T-helper 2 cell (primary cell): ENCODE data around the gene TMEM213.
"Not testable (repeated sequence)": the region's sequence is repeated elsewhere in the genome, so short reads cannot be mapped to it uniquely, and the experiment has no call there.

Source experiments
- DNase-seq, 5 experiments: peaks; one replicate each; pipeline versions ENCODE4 v3.0.0 to v3.0.0-alpha.2; 2012 to 2022
- total RNA-seq, 2 donors: gene quantifications; one replicate each; lab custom pipeline; 2026; lab: John Stamatoyannopoulos, UW

The TMEM213 gene, protein sequence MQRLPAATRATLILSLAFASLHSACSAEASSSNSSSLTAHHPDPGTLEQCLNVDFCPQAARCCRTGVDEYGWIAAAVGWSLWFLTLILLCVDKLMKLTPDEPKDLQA
- 0 reads per million in 2 donors for total RNA-seq

DNA sequence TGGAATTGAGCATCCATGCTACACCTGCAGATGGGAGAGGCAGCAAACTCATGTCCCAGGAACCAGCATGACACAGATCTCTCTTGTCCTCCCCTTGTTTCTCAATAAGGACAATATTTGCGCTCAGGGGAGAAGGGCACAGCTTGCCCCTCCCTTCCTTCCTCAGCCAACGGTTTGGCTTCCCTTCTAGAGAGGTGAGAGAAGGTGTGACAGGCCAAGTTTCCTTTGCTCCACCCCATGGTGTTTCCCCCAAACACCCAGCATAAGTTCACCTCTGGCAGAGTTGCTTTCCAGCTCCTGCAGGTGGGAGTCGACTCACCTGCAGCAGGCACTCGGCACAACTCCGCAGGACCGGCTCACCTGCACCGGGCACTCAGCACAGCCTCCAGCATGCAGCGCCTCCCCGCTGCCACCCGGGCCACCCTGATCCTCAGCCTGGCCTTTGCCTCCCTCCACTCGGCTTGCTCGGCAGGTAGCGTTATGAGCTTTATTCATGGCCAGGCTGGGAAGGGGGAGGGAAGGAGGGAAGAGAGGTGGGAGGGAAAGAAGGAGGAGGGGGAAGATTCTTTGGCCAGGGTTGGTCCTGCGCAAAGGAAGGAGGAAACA, at the start of gene TMEM213, which contains the start of gene ATP6V0A4:
Gene TMEM213 (plus strand): TSS at position 280 of the 606 bp plus-strand sequence. CDS start 111 bp downstream, at position 391.
Gene ATP6V0A4 (minus strand): TSS at position 482 of the 606 bp plus-strand sequence. CDS start 26,949 bp downstream, outside the sequence.
- peak in 2 of 5 experiments; percentile 15 to 16 for DNase-seq

DNA sequence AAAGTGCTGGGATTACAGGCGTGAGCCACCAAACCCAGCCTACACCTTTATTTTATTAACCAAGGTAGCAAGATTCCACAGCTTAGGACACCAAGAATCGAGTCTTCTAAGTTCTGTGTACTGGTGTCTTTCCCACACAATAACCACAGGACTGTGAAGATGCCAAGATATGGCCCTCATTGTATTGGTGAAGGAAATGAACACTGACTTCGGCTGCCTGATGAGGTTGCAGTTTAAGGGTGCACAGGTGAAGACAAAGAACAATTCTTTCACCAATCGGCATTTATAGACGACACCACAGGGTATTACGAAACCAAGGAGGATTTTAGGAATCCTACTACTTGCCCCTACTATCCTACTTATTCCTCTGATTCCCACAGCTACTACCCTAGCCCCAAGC, 49.1 kb upstream of the TMEM213 start:
- DNase-seq = peak in 1 of 5 experiments; percentile 50

DNA sequence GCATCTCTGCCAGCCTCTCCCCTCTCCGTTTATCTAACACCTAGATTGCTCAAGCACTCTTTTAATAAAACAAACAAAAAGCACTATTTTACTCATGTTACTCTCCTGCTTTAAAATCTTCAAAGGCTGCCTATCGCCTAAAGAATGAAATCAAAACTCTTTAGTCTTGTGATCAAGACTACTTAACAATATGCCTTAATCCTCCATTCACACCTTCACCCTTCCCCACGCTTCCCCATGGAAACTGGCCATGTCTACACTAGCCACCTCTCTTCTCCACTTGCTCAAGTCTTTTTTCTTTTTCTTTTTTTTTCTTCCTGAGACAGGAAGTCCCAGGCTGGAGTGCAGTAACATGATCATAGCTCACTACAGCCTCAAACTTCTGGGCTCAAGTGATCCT, 47.8 kb upstream of the TMEM213 start:
- DNase-seq = no peak

DNA sequence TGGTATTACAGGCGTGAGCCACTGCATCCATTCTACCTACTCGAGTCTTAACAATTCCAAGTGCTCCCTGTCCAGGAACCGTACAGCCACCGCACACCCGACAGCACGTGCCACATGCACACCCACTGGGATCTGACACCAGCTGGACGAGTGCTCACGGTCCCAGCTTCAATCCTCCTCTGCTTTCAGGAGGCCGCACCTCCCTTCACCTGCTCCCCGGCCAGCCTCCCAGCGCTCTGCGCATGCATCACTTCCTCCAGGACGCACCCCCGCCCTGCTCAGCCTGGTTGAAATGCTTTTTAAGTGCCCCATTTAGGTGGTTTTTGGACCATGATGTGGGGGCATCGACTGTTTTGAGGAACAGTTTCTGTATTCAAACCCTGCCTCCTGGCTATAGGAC, 47.3 kb upstream of the TMEM213 start:
- no peak for DNase-seq

DNA sequence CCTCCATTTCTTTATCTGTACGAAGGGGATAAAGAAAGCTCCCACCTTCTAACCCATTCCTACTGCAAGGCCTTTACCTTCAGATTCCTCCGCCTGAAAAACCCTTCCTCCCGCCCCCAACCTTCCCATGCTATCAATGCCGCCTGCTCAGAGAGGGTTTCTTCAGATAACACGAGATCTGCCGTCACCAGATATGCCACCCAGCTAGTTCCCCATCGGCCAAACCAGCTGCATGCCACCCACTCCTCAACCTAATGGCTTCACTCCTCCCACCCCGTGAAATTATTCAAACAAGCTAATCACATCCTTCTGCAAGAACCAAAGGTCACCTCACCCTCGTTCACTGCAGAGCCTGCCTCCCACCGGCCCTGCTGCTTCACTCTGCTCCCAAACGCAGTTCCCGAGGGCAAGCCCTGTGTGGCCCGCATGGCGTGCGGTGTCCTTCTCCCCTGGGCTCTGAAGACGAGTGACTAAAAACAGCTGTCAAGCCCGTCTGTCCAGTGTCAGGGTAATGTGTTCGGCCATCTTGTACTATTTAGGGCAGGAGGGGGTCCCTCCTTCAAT, 46.8 kb upstream of the TMEM213 start:
- DNase-seq = no peak

DNA sequence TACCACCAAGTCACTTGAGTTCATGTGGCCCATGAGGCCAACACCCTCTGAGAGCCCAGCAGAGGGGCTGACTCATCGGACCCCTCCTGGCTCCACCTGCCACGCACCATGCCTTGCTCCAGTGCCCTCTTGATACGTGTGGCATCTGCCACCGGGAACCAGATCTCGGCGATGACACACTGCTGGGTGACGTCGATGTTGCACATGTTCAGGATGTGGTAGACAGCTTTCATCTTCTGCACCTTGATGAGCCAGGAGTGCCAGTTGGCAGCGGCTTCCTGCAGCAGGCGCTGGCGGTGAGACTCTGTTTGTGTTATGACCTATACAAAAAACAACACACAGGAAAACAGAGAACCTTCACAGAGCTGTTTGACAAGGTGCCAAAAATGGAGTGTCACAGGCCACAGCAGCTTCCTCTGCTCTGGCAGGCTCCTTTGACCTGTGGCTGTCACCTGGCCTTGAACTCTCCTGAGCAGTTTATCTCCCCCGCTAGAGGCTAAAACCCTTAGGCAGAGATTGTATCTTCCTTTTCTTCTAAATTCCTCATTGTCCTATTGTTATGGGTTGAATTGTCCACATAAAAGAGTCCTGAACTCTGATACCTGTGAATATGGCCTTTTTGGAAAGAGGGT, 45.2 kb upstream of the TMEM213 start:
- DNase-seq = peak; percentile 57 to 100 (median 88)

DNA sequence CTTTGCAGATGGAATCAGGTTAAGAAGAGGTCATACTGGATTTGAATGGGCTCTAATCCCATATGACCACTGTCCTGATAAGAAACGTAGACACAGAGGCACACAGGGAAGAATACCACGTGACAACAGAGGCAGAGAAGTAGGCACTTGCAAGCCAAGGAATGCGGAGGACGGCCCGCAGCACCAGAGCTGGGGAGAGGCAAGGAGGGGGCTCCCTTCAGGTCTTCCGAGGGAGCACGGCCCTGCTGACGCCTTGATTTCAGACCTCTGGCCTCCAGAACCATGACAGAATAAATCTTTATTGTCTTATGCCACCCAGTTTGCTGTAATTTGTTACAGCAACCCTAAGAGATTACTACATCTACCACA, 44.7 kb upstream of the TMEM213 start:
- DNase-seq = no peak

DNA sequence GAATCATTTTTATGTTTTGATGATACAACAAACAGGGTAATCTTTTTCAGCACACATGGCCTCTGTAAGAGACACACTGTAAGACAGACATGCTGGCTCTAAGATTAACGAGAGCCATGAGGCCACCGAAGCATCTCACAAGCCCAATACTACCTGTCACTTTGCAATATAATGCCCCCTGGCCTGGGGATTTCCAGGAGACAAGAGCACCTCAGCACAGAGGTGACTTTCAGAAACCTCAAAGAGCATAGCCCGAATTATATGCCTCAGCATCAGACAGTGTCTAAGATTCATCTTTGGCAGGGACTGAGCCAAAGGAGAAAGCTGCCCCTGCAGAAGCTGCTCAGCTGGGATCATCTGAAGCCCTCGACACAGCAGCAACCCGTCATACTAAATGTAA, 44.2 kb upstream of the TMEM213 start:
- DNase-seq = peak in 1 of 5 experiments; percentile 22

DNA sequence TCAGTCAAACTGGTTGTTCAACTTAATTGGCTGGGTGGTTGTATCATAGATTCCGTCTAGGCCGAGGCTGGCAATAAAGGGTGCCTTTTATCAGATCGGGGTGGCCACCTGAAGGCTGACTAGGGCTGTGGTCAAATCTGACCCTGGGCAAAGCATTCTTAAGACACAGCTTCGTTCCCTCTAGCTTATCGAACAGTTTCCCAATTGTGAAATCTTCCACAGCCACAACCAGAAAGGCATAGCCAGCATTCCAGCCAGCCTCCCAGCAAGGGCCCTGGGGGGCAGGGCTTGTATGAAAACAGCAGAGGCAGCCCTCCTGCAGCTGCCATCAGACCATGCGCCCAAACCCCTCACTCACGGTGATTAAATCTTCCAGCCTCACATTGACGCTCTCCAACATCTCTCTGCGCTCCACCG, 42.5 kb upstream of the TMEM213 start:
- DNase-seq = no peak

DNA sequence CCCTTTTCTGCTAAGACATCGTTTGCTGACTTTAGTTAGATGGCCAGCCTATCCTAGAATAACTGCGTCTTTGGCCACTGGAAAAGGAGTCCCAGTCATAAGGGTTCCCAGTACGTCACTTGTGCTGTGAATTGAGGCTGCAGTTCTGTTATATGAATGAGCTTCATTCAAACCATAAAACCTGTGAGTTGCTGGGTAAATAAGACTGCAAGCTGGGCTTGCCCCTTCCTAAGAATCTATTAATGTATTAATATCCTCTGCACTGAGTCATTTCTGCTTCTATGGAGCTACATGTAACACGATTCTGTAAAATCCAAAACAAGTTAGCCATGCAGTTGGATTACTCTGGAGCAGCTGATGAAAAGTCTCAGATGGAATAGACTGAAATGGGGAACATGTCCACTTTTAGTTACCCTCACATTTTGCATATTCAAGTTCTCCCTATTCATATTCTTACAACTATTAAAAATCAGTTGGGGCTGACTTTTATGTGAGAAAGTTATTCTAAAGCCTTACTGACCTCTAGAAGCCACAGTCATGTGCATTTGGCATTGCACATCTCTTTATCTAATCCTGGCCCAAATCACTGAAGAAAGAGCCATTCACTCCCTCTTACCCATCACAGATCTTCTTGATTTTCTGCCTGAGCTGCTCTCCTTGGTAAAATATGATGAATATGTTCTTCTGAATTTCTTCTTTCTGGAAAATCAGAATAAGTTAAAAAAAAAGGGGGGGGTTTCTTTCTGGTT, 41.8 kb upstream of the TMEM213 start:
- no peak for DNase-seq

DNA sequence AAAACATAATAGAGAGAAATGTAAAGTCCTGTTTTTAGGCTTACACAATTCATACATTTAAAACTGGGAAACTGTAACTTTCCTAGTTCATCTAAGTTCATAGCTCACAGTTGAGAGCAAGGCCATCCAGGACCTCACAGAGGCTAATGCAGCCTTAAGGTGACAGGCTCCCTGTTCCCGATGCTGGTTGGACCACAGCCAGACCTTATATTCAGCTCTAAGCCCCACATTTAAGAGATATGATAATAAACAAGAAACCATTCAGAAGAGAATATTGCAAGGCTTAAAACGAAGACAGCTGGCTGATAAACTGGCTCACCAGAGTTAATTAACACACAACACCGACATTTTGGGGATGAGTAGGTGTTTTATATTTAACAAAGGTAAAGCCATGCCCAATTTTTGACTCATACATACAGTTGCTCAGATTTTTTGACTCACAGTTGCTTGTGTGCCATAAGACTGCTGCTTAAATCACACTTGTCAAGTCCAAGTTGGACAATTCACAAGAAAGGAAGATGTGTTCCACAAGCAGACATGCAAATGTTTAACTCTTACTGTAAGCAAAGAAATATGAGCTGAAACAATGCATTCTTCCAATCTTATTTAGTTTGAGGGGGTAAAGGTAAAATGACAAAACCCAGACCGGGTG, 41.1 kb upstream of the TMEM213 start:
- no peak for DNase-seq

DNA sequence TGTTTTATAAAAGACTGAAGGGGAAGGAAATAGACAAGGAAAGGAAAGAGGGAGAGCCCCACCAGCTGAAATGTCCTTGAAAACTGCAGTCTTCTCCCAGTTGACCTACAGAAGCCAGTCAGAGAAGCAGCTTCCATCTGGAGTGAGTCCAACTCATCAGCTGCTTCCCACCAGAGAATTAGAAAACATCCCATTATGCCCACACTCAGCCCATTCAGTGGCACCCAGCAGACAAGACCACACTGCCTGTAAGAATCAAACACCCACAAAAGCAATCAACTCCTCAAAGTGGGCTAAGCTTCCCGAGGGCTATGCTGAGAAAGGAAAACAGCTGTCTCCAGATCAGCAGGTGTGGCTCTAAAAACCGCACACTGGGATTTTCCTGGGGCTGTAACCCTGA, 29.6 kb upstream of the TMEM213 start:
- no peak for DNase-seq

DNA sequence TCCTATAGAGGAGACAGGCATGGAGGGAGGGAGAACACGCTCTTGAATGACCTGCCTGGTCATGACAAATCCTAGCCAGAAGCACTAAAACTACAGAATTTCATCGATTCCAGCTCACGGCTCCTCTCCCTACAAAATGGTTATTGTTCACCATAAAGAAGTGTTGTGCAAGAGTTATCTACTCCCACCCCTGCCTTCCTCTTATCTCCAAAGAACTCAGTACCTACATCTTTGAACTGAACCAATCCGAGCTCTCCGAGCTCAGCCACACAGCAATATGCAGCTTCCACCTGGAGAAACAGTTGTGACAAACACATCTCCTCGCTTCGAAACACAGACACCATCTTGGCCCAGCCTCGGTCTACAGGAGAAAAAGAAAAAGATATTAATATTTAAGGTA, 26.9 kb upstream of the TMEM213 start:
- no peak for DNase-seq

DNA sequence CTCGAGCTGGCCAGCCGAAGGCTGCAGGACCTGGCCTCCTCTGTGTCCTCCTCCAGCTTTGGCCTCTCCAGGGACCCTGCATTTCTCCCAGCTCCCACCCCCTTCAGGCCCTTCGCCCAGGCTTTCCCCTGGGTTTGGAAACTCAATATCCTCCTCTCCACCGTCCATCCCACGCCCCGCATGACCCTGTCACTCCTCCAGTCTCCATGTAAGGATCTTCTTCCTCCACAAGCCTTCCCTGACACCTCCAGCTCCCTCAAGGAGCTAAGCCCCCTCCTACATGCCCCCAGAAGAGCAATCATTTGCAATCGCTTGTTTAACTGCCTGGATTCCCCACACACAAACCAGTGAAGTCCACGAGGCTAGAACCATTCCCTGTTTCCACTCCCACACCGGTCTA, 24.6 kb upstream of the TMEM213 start:
- DNase-seq = no peak

DNA sequence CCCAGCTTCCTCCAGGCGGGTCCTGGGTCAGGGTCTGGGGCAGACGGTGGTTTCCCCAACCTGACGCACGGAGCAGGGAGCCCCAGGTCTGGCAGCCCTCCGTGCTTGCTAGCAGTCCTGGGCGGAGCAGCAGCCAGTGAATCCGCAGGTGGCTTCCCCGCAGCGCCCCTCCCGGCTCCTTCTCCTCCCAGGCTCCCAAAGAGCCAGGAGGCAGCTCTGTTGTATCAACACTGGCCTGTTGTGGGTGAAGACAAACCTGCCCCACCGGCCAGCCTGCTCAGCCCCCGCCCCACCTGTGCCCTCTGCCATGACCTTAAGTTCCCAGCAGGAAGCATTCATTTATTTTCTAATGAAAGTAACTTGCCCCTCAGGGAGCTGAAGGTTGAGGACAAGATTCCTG, 24.0 kb upstream of the TMEM213 start:
- no peak for DNase-seq

DNA sequence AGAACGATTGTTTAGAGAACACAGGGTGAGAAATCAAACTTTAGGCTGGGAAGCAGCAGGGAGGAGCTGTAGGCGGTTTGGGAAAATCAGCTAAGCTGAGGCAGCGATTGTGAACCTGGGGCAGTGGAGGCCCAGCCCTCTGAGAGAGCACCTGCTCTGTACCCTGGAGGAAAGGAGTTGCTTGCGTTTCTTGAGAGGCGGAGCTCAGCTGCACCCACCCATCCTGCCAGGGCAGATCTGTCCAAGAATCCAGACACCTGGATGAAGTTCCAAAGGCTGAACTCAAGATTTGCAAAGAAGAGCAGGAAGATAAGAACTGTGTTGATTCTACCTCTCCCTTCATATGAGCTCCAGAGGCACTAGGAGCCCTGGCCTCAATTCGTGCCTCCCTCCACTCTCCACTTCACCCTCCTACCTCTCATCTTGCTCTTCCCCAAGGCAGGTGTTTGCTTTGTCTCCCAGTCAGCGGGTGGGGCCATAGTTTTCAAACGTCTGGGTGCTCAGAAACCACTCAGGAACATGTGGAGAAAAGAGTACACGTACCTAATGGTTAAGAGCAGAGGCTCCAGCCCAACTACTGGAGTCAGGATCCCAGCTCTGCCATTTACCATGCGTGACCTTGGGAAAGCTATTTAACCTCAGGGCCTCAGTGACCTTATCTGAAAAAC, 21.5 kb upstream of the TMEM213 start:
- no peak for DNase-seq

DNA sequence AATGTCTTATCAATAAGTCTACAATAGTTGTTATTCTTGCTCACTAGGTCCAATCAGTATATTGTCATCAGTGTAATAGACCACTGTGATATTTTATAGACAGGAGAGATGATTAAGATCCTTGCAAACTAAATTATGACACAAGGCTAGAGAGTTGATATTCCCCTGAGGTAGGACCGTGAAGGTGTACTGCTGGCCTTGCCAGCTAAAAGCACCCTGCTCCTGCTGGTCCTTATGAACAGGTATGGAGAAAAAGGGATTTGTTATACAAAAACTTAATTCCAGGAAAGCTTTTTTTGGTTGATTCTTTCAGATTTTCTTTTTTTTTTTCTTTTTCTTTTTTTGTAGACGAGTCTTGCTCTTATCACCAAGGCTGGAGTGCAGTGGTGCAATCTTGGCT, 16.8 kb upstream of the TMEM213 start:
- DNase-seq = no peak

DNA sequence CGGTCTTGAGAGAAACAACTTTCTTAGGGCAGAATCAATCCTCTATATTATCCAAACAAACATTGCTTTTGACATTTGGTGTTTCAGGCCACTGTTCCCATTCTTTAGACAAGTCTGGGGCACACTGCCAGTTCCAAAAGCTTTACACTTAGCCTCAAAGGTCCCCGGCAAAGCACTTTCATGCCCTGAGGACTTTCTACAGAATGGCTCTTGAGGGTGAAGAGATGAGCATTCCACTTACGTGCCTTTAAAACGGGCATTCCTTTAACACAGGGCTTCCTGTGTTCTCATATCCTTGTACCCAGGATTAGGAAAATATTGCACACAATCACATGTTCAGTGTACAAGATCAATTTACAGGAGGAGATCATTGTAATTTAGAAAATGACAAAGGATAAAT, 13.1 kb upstream of the TMEM213 start:
- no peak for DNase-seq

DNA sequence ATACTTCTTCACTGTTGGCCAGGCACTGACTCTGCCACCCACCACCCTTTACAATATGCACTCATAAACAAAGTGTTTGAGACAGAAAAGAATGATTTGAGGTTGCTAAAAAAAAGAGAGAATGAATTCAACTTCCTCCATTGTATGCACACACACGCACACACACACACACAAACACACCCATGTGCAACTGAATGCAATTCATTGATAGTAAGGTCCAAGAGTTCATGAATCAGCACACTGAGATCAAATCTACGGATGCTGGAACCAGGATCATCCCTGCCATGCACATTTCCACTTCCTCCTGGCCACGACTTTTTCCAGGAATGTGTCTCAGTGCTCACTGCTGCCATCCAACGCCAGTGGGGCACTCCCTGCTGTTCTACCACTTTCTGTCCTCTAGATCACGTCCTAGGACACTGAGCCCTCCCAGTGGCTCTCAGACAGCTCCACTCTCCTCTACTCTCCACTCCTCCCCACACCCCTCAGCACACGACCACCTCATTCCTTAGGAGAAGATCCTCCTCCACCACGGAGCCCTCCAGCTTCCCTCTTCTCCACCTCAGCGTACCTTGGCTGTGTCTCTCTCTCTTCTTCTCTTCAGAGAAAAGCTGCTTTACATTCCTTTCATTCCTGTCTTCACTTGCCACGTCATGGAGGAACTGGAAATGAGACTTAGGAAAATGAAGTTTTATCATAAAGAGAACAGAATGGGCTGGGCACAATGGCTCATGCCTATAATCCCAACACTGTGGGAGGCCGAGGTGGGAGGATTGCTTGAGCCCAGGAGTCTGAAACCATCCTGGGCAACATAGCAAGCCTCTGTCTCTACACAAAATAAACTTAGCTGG, 12.0 kb upstream of the TMEM213 start:
- no peak for DNase-seq

DNA sequence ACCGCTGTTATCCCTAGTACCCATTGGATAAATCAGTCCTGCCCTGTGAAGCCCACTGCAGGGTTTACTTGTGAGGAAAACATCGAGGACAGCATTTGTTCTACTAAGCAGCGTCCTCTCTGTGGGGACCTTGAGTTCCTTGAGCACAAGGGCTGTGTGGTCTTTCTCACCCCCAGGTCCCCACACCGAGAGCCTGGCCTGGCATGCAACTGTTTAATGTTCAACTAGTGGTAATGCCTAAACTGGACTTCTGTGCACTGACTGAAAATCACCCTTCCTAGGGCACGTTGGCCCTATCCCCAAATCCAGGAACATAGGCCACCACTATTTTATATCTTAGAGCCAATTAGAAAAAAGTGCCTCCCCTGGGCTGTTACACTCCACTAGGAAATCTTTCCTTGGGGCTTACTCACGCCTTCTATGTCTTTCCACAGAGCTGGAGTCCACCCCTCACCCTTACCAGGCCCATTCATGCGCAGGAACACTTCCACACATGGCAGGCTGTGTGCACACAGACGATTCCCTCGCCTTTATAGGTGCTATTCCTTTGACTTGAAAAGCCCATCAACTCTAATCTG, 1.7 kb upstream of the TMEM213 start:
- DNase-seq = no peak

DNA sequence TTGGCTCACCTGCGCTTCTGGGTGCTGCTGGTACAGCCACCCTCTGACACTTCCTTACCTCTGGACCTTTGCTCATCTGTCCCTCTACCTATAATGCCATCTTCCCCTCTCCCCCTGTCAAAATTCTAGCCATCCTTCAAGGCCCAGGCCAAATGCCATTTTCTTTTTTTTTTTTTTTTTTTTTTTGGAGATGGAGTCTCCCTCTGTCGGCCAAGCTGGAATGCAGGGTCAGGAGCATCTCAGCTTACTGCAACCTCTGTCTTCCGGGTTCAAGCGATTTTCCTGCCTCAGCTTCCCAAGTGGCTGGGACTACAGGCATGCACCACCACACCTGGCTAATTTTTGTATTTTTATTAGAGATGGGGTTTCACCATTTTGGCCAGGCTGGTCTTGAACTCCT, 748 bp upstream of the TMEM213 start:
- not testable (repeated sequence) for DNase-seq
